Keratinocyte (primary cell): ENCODE results near the gene PPP2R1A. TPM values are rescaled to one million over a fixed set of nuclear protein-coding genes. Genes with fewer than 3 reads are reported as not detected.

ENCODE experiments used
- DNase-seq: peaks from one replicate; pipeline ENCODE4 v3.0.0-alpha.2; 2011; ENCODE audit warnings: low read depth, missing footprints, low spot score
- FAIRE-seq: peaks from 2 replicates; lab custom pipeline; 2011; peaks lifted over from hg19 to GRCh38; lab: Jason Lieb, UNC
- H2AFZ ChIP-seq: 2 replicates; pipeline ENCODE4 v1.6.0; 2012; ENCODE audit warnings: low read length, control low read depth, inconsistent platforms; ENCODE audit not compliant: control insufficient read depth
- H3K27ac ChIP-seq: 2 replicates; pipeline ENCODE4 v1.5.1; 2011; ENCODE audit warnings: low read length; ENCODE audit not compliant: control insufficient read depth, insufficient read depth
- H3K27me3 ChIP-seq: 3 replicates; pipeline ENCODE4 v1.6.0; 2011; ENCODE audit warnings: low read length; ENCODE audit not compliant: control insufficient read depth, insufficient read depth; ENCODE audit errors: extremely low read depth
- H3K36me3 ChIP-seq, 2 experiments: 2 replicates in 1 of 2; 3 replicates in 1 of 2; pipeline ENCODE4 v1.5.1; 2011; ENCODE audit warnings: low read length in 2 of 2, mild to moderate bottlenecking in 1 of 2; ENCODE audit not compliant: control insufficient read depth in 2 of 2, insufficient read depth in 2 of 2; ENCODE audit errors: extremely low read depth in 1 of 2
- H3K4me1 ChIP-seq: 3 replicates; pipeline ENCODE4 v1.5.1; 2011; ENCODE audit warnings: low read length; ENCODE audit not compliant: control insufficient read depth, insufficient read depth; ENCODE audit errors: extremely low read depth
- H3K4me2 ChIP-seq: 3 replicates; pipeline ENCODE4 v1.6.0; 2011; ENCODE audit warnings: low read depth, low read length; ENCODE audit not compliant: control insufficient read depth, insufficient read depth; ENCODE audit errors: extremely low read depth
- H3K4me3 ChIP-seq, 3 experiments: fragments of 200-600 bp in 1 of 3; sonication (generic) in 1 of 3; 2 replicates in 2 of 3; 3 replicates in 1 of 3; pipeline ENCODE4 v1.5.1; 2011 to 2016; ENCODE audit warnings: low read length in 3 of 3, mild to moderate bottlenecking in 3 of 3, control low read depth in 2 of 3, inconsistent platforms in 1 of 3, low read depth in 1 of 3, mixed read lengths in 1 of 3, mixed run types in 1 of 3, moderate library complexity in 1 of 3; ENCODE audit not compliant: control insufficient read depth in 2 of 3, insufficient read depth in 2 of 3; ENCODE audit errors: extremely low read depth in 1 of 3
- H3K79me2 ChIP-seq: 2 replicates; pipeline ENCODE4 v1.6.0; 2012; ENCODE audit warnings: low read length; ENCODE audit not compliant: control insufficient read depth, insufficient read depth
- H3K9ac ChIP-seq: 3 replicates; pipeline ENCODE4 v1.6.0; 2011; ENCODE audit warnings: low read length; ENCODE audit not compliant: control insufficient read depth, insufficient read depth; ENCODE audit errors: extremely low read depth
- H3K9me1 ChIP-seq: 3 replicates; pipeline ENCODE4 v1.6.0; 2011; ENCODE audit warnings: low read length; ENCODE audit not compliant: control insufficient read depth, insufficient read depth; ENCODE audit errors: extremely low read depth
- H3K9me3 ChIP-seq: 2 replicates; pipeline ENCODE4 v1.5.1; 2012; ENCODE audit warnings: low read depth, low read length; ENCODE audit not compliant: control insufficient read depth
- H4K20me1 ChIP-seq: 3 replicates; pipeline ENCODE4 v1.6.0; 2011; ENCODE audit warnings: low read length; ENCODE audit not compliant: control insufficient read depth, insufficient read depth; ENCODE audit errors: extremely low read depth
- CTCF ChIP-seq, 3 experiments: IDR thresholded peaks in 1 of 3; conservative IDR thresholded peaks in 1 of 3; optimal IDR thresholded peaks in 1 of 3; 2 replicates in 2 of 3; 3 replicates in 1 of 3; pipeline versions ENCODE3 to v1.5.1; 2011; ENCODE audit warnings: low read length in 3 of 3, mild to moderate bottlenecking in 3 of 3, moderate library complexity in 2 of 3, control low read depth in 1 of 3, inconsistent platforms in 1 of 3; ENCODE audit not compliant: insufficient read depth in 2 of 3; ENCODE audit errors: extremely low read depth in 1 of 3
- EZH2 ChIP-seq: IDR thresholded peaks from one replicate; pipeline ENCODE4 v1.6.1; 2012; ENCODE audit warnings: inconsistent platforms, mild to moderate bottlenecking, low read length, moderate library complexity
- dilution Hi-C: fragments of 300-500 bp; cut with MboI; formaldehyde crosslinking; loops from one replicate; pipeline ENCODE4 v1.7.0; 2020; ENCODE audit warnings: low sequenced_read_pairs; ENCODE audit not compliant: extremely low pct_ligation_motif_present
- polyA plus RNA-seq, 5 experiments: library from polyadenylated mRNA; depleted of rRNA in 3 of 5; stranded (reverse) in 3 of 5; stranded (forward) in 1 of 5; unstranded in 1 of 5; fragments of >200 nt; gene quantifications; 1 replicate in 1 of 5; 2 replicates in 3 of 5; 3 replicates in 1 of 5; pipeline versions ENCODE4 v1.2.1 to v1.2.3, GENCODE V29; 2011 to 2012; ENCODE audit warnings: missing spikeins in 2 of 5, low read depth in 1 of 5, low replicate concordance in 1 of 5
- small RNA-seq, 3 experiments: library from RNA; depleted of rRNA; stranded (forward); fragments of <200 nt; gene quantifications; one replicate each; pipeline ENCODE3, GENCODE V24; 2012; ENCODE audit warnings: low read depth in 3 of 3, low replicate concordance in 1 of 3; ENCODE audit not compliant: insufficient read length in 3 of 3

Gene PPP2R1A
- polyA plus RNA-seq, 1 donor (not counting 4 experiments of a cell fraction or from before 2014, with no cell fraction given): 130 TPM

GRCh38 chr19:52275988-52276387, 86.1 kb downstream of the PPP2R1A start:
- Histone ChIP-seq H4K20me1 (no peaks in the 10 kb centered on the region), H2AFZ (no peak overlapping the region), H3K4me3 (no peak overlapping the region), H3K79me2 (peaks cover 81% of the 10 kb centered on the region), H3K27me3 (no peaks in the 10 kb centered on the region), H3K9ac (no peak overlapping the region), H3K4me1 (no peaks in the 10 kb centered on the region), H3K4me2 (no peak overlapping the region), H3K9me3 (no peaks in the 10 kb centered on the region), H3K36me3 (peaks cover 10 to 12% of the 10 kb centered on the region in 2 experiments), H3K9me1 (no peaks in the 10 kb centered on the region), H3K27ac (no peak overlapping the region)
- TF ChIP-seq CTCF (optimal IDR thresholded peaks at IDR 0.05 in 1 of 3, IDR thresholded peaks at IDR 0.05 in 1 of 3, conservative IDR thresholded peaks at IDR 0.05 in 1 of 3; ENCODE audit: extremely low read depth in 1 of 3, insufficient read depth in 2 of 3, low read length in 3 of 3) (no peak), EZH2 (no peak)
- DNase-seq: no peak
- FAIRE-seq: no peak
- dilution Hi-C loops: no loop called here

GRCh38 chr19:52277471-52277870, 87.6 kb downstream of the PPP2R1A start:
- Histone ChIP-seq H3K27me3 (no peaks in the 10 kb centered on the region), H3K4me2 (no peak overlapping the region), H3K9me3 (no peaks in the 10 kb centered on the region), H3K4me3 (no peak overlapping the region), H2AFZ (no peak overlapping the region), H3K4me1 (no peaks in the 10 kb centered on the region), H4K20me1 (no peaks in the 10 kb centered on the region), H3K27ac (no peak overlapping the region), H3K79me2 (peaks cover 75% of the 10 kb centered on the region), H3K9ac (no peak overlapping the region), H3K36me3 (peaks cover 13 to 15% of the 10 kb centered on the region in 2 experiments), H3K9me1 (no peaks in the 10 kb centered on the region)
- no peak for FAIRE-seq
- no peak for DNase-seq
- TF ChIP-seq EZH2: no peak
- TF ChIP-seq CTCF (optimal IDR thresholded peaks at IDR 0.05 in 1 of 3, IDR thresholded peaks at IDR 0.05 in 1 of 3, conservative IDR thresholded peaks at IDR 0.05 in 1 of 3; ENCODE audit: extremely low read depth in 1 of 3, insufficient read depth in 2 of 3, low read length in 3 of 3): no peak
- dilution Hi-C loops: no loop called here

Small RNA genes within 50 kb of the gene (small RNA-seq; reads per million reads assigned to genes)
- 0 reads per million in 3 experiments for gene MIR6801
- gene RF00019: 0 reads per million in 3 experiments
- gene RPL37P23: 0 reads per million in 3 experiments

Other genes starting within 250 kb of the PPP2R1A start
- gene ZNF350, start 203.2 kb upstream of the PPP2R1A start, polyA plus RNA-seq: 3.8 to 7.7 TPM (median 6.0 TPM) in 3 replicates
- gene ZNF615, start 181.8 kb upstream of the PPP2R1A start, polyA plus RNA-seq: 3.6 to 3.9 TPM (median 3.7 TPM) in 3 replicates
- 5.9 to 6.2 TPM (median 6.1 TPM) in 3 replicates for gene ZNF614, start 161.7 kb upstream of the PPP2R1A start, polyA plus RNA-seq
- gene ZNF432, start 141.2 kb upstream of the PPP2R1A start, polyA plus RNA-seq: 4.5 to 15.9 TPM (median 14.8 TPM) in 3 replicates
- gene ZNF841, start 94.3 kb upstream of the PPP2R1A start, polyA plus RNA-seq: 8.3 to 17.8 TPM (median 14.6 TPM) in 3 replicates
- 5.6 to 7.6 TPM (median 6.6 TPM) in 3 replicates for gene ZNF616, start 50.1 kb upstream of the PPP2R1A start, polyA plus RNA-seq
- gene ZNF836, start 18.4 kb upstream of the PPP2R1A start, polyA plus RNA-seq: 3.3 to 5.0 TPM (median 3.8 TPM) in 3 replicates
- gene ZNF766, start 79.5 kb downstream of the PPP2R1A start, polyA plus RNA-seq: 7.5 to 10.6 TPM (median 7.9 TPM) in 3 replicates
- gene ZNF480, start 107.1 kb downstream of the PPP2R1A start, polyA plus RNA-seq: 4.9 to 7.5 TPM (median 5.1 TPM) in 3 replicates
- gene ZNF610, start 146.2 kb downstream of the PPP2R1A start, polyA plus RNA-seq: 0.78 to 1.8 TPM (median 1.7 TPM) in 3 replicates
- 18.7 to 23.9 TPM (median 19.6 TPM) in 3 replicates for gene ZNF880, start 179.9 kb downstream of the PPP2R1A start, polyA plus RNA-seq
- gene ZNF528, start 207.8 kb downstream of the PPP2R1A start, polyA plus RNA-seq: 11.1 to 24.9 TPM (median 18.6 TPM) in 3 replicates
- gene ZNF534, start 239.1 kb downstream of the PPP2R1A start, polyA plus RNA-seq: 0.05 TPM in 1 of 3 replicates, not detected in the others